Measurements from ENCODE around the gene SUPT6H. TPM values are rescaled to one million over a fixed set of nuclear protein-coding genes. Genes with fewer than 3 reads are reported as not detected.
"Not testable (repeated sequence)": the region's sequence is repeated elsewhere in the genome, so short reads cannot be mapped to it uniquely, and the experiment has no call there.

SUPT6H gene
- total RNA-seq, 1 donor: 46.8 TPM

DNA sequence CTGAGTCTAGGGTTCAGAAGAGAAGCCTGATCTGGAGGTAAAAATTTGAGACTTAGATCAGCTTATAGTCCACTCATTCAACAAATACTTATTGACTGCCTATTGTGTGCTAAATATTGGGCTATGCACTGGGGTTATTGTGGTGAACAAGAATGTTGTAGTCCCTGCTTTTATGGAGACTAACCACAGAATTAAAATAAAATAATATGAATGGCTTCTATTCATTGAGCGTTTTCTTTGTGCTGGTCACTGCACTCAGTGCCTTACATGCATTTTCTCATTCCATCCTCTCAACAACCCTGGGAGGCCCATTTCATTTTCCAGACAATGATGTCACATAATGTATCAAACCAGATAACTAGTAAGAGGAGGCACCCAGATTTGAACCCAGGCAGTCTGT is 71.3 kb downstream of the SUPT6H start:
- H3K4me3 ChIP-seq (ENCODE audit: low read depth, low read length): no peak overlapping the region
- TF ChIP-seq, protein P1, sequence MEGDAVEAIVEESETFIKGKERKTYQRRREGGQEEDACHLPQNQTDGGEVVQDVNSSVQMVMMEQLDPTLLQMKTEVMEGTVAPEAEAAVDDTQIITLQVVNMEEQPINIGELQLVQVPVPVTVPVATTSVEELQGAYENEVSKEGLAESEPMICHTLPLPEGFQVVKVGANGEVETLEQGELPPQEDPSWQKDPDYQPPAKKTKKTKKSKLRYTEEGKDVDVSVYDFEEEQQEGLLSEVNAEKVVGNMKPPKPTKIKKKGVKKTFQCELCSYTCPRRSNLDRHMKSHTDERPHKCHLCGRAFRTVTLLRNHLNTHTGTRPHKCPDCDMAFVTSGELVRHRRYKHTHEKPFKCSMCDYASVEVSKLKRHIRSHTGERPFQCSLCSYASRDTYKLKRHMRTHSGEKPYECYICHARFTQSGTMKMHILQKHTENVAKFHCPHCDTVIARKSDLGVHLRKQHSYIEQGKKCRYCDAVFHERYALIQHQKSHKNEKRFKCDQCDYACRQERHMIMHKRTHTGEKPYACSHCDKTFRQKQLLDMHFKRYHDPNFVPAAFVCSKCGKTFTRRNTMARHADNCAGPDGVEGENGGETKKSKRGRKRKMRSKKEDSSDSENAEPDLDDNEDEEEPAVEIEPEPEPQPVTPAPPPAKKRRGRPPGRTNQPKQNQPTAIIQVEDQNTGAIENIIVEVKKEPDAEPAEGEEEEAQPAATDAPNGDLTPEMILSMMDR (IDR thresholded peaks at IDR 0.05; ENCODE audit: insufficient read depth, low read length): no peak
- DNase-seq (ENCODE audit: low read depth): no peak

DNA sequence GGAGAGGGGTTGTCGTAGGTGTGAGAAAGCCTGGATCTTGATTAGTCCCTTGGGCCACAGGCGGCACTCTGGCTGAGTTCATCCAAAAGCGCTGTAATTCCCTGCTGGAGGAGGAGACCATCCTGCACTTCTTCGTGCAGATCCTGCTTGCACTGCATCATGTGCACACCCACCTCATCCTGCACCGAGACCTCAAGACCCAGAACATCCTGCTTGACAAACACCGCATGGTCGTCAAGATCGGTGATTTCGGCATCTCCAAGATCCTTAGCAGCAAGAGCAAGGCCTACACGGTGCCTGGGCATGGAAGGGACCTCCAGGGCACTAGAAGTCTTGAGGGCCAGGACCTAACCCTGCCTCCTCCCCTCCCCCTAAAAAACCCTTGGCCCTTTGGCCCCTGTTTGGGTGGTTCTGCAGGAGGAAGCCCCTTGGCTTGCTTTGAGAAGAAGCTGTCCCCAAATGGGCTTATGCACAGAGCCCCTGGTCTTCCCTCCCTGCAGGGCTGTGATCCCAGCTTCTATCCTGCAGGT is 72.8 kb downstream of the SUPT6H start:
- H3K4me3 ChIP-seq (ENCODE audit: low read depth, low read length): no peak overlapping the region
- DNase-seq (ENCODE audit: low read depth): no peak
- TF ChIP-seq, protein P1 (IDR thresholded peaks at IDR 0.05; ENCODE audit: insufficient read depth, low read length): no peak

DNA sequence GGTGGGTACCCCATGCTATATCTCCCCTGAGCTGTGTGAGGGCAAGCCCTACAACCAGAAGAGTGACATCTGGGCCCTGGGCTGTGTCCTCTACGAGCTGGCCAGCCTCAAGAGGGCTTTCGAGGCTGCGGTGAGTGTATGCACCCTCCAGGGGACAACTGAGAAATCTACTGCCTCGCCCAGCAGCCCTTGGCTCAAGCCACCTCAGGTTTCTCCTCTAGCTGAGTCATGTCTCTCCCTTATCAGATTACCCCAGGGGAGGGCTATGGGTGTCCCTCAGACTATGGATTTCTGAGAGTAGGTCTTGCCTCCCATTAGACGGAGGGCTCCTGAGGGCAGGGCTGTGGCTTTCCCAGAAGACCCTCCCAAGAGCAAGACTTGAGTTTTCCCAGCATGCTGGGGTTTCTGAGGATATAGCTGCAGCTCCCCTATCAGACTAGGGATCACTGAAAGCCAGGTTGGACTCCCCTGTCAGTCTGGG is 73.3 kb downstream of the SUPT6H start:
- TF ChIP-seq, protein P1 (IDR thresholded peaks at IDR 0.05; ENCODE audit: insufficient read depth, low read length): no peak
- no peak for DNase-seq (ENCODE audit: low read depth)
- H3K4me3 ChIP-seq (ENCODE audit: low read depth, low read length): no peak overlapping the region

DNA sequence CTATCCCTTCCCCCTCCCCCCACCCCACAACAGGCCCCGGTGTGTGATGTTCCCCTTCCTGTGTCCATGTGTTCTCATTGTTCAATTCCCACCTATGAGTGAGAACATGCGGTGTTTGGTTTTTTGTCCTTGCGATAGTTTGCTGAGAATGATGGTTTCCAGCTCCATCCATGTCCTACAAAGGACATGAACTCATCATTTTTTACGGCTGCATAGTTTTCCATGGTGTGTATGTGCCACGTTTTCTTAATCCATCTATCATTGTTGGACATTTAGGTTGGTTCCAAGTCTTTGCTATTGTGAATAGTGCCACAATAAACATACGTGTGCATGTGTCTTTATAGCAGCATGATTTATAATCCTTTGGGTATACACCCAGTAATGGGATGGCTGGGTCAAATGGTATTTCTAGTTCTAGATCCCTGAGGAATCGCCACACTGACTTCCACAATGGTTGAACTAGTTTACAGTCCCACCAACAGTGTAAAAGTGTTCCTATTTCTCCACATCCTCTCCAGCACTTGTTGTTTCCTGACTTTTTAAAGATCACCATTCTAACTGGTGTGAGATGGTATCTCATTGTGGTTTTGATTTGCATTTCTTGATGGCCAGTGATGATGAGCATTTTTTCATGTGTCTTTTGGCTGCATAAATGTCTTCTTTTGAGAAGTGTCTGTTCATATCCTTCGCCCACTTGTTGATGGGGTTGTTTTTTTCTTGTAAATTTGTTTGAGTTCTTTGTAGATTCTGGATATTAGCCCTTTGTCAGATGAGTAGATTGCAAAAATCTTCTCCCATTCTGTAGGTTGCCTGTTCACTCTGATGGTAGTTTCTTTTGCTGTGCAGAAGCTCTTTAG is 74.1 kb downstream of the SUPT6H start:
- DNase-seq (ENCODE audit: low read depth); H3K4me3 ChIP-seq (ENCODE audit: low read depth, low read length): not testable (repeated sequence)

DNA sequence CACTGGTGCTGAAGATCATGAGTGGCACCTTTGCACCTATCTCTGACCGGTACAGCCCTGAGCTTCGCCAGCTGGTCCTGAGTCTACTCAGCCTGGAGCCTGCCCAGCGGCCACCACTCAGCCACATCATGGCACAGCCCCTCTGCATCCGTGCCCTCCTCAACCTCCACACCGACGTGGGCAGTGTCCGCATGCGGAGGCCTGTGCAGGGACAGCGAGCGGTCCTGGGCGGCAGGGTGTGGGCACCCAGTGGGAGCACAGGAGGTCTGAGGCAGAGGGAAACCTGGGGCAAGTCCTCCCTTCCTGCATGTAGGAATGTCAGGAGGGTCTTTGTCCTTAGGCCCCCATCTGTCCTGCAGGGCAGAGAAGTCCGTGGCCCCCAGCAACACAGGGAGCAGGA is 75.3 kb downstream of the SUPT6H start:
- DNase-seq (ENCODE audit: low read depth): no peak
- TF ChIP-seq, protein P1 (IDR thresholded peaks at IDR 0.05; ENCODE audit: insufficient read depth, low read length): no peak
- H3K4me3 ChIP-seq (ENCODE audit: low read depth, low read length): no peak overlapping the region

DNA sequence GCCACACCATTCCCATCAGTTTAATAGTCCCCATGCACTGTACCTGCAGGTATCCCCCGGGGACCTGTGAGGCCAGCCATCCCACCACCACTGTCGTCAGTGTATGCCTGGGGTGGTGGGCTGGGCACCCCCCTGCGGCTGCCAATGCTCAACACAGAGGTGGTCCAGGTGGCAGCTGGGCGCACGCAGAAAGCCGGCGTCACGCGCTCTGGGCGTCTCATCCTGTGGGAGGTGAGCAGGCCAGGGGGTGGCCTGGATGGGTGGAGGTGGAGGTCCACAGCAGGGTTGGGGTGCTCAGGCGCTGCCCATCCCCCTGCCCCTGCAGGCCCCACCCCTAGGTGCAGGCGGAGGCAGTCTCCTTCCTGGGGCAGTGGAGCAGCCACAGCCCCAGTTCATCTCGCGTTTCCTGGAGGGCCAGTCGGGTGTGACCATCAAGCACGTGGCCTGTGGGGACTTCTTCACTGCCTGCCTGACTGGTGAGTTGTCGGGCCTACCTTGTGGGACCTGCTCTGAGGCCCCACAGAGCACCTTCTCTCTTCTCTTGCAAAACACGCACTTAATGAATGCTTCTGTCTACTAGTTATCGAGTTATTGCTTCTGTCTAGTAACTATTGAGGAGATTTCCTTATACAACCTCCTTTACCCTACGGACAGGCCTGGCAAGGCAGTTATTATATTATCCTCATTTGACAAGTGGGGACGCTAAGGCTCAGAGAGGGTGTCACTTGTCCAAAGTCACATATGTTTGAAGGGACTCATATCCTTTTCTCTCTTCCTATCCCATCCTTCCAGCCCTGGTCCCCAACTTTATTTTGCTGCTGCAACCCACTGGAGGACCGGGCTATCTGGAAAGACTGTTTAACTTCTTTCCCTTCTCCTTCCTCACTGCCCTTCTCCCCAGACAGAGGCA is 76.0 kb downstream of the SUPT6H start:
- no peak overlapping the region for H3K4me3 ChIP-seq (ENCODE audit: low read depth, low read length)
- TF ChIP-seq, protein P1 (IDR thresholded peaks at IDR 0.05; ENCODE audit: insufficient read depth, low read length): no peak
- DNase-seq (ENCODE audit: low read depth): no peak

Data from fibroblast of the aortic adventitia (primary cell).